Measurements from ENCODE around the gene RPL13A. TPM values are rescaled to one million over a fixed set of nuclear protein-coding genes. Genes with fewer than 3 reads are reported as not detected.
"Not testable (repeated sequence)": the region's sequence is repeated elsewhere in the genome, so short reads cannot be mapped to it uniquely, and the experiment has no call there.

The RPL13A gene
- 7,406 and 7,983 TPM in 2 replicates for total RNA-seq (2014; rRNA removed; shearing (Covaris generic))

DNA sequence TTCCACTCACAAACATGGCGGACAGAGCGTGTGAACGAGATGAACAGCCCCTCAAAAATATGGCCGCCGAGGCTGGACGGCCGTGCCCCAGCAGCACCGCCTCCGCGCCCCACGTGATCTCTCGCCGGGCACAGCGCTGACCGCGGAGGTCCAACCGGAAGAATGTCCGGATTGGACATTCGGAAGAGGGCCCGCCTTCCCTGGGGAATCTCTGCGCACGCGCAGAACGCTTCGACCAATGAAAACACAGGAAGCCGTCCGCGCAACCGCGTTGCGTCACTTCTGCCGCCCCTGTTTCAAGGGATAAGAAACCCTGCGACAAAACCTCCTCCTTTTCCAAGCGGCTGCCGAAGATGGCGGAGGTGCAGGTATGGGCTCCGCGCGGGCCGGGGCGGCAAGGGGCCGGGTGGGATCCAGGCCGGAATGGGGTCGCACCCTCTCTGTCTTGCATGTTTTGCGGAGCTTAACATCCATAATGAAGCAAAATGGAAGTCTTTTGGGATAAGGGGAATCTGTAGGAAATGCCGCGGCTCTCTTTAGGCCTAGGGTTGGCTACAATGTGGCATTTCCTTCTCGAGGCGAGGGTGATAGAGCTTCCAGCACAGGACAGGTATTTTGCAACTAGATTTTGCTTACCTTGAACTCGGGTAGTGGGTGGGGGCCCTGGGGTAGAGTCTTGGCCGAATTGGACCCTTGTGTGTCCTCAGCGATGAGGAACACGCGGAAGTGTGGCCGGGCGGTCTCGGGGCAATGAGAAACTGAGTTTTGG lies at the start of gene RPL13A:
TSS of gene RPL13A (plus strand) at position 332 of the 769 bp plus-strand sequence. CDS start at position 354, 22 bp downstream.
- peak; percentile 100 for DNase-seq (ENCODE audit: low spot score)

DNA sequence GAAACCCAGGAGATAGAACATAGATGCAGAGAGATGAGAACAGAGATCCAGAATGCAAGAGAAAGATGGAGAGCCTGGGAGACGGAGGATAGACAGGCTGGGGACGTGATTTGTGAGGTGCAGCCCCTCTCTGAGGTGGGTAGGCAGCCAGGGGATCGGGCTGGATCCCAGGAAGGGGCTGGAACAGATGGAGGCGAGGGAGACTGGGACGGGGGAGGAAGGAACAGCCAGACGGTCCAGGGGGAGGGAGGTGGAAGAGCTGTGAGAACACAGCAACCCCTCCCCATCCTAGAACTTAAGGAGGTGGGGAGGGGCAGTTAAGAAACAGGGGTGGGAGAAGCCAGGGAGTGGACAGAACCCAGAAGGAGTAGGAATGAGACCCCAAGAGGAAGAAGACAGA lies 49.1 kb upstream of the RPL13A start:
- DNase-seq (ENCODE audit: low spot score), result no peak

DNA sequence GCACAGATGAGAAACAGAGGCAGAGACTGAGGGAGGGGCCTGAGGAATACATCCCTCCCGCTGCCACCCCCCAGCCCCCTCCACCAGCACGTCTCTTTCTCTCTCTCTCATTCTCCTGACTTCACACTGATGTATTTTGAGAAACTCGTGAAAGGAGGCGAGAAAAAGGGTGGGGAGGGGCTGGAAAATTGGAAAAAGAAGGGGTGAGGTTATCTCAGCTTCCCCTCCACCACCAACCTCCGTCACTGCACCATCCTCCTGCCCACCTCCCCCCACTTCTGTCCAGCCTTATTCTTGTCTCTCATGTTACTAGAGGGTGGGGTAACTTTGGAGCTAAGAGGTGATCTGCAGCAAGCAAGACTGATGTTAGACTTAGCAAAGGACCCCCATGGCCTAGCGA lies 47.6 kb upstream of the RPL13A start:
- no peak for DNase-seq (ENCODE audit: low spot score)

DNA sequence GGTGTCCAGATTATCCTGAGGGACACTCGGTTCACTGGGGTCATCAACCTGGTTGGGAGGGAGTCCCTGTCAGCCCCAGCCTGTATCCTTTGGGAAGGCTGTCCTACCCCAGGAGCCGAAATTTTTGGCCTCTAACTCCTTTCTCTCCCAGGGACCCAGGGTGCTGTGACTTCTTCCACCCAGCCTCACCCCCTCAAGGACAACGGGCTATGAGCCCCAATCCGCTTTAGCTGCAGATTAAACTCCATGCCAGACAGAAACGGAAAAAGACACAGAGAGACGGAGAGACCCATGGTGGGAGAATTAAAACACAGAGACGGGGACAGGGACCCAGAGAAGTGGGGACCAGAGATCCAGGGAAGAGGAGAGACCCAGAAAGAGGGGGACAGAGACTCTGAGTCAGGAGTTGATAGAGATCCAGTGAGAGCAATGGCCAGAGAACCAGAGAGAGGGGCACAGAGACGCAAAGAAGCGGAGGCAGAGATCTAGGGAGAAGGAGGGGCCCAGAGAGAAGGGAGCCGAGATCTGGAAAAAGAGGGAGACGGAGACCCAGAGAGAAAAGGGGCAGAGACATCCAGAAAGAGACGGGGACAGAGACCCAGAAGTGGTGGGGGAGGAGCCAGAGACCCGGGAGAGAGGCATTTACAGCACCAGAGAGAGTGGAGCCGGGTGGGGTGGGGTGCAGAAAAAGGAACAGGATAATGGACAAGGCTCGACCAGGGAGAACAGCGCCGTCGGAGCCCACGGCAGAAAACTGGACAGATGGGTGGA lies 46.8 kb upstream of the RPL13A start:
- DNase-seq (ENCODE audit: low spot score), result no peak

DNA sequence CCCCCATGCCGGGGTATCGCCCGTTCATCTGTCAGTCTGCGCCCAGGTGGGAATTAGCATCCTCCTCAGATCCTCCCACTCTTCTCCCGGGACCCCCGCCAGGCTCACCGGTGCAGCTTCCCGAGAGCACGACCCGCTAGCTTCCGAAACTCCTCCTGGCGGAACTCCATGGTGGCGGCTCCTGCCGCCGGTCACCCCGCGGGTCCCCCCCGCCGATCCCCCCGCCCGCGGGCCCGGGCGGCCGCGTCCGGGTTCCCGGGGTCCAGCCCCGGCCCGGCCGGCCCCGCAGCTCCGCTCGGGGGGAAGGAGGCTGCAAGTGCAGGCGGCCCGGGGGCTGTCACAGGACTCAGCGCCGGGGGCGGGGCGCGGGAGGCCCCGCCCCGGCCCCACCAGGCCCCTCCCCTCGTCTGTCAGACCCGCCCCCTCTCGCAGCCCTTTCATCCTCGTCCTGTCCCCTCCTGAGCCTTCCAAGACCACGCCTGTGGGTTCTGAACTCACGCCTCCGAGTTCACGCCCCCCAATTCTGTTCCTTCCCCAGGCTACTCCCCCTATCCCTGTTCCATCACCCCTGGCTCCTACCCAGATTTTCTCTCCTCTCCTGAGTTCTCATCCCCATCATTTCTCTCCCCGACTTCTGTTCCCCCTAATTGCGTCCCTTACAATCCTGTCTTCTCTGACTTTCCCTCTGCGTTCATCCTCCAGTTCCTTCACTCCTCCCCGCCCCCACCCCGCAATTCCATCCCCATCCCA lies 46.0 kb upstream of the RPL13A start, which contains the start of gene SLC17A7:
TSS of gene SLC17A7 (minus strand) at position 318 of the 750 bp plus-strand sequence. CDS start at position 170, 148 bp downstream.
- peak; percentile 52 for DNase-seq (ENCODE audit: low spot score)

DNA sequence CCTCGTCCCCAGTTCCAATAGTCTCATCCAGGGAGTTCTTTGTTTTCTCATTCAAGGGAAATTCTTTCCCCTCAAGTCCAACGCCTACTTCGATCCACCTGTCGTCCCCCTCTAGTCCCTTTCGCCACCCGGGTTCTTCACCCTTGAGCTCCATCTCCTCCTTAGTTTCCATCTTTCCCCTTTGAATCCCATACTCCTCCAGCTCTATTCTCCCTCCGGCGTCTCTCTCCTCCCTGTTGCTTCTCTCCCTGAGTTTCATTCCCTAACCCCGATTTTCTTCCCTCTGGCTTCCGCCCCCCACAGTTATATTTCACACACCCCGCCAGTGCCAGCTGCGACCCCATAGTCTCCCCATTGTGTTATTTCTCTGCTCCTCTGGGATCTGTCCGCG lies 45.5 kb upstream of the RPL13A start:
- DNase-seq (ENCODE audit: low spot score), result no peak

DNA sequence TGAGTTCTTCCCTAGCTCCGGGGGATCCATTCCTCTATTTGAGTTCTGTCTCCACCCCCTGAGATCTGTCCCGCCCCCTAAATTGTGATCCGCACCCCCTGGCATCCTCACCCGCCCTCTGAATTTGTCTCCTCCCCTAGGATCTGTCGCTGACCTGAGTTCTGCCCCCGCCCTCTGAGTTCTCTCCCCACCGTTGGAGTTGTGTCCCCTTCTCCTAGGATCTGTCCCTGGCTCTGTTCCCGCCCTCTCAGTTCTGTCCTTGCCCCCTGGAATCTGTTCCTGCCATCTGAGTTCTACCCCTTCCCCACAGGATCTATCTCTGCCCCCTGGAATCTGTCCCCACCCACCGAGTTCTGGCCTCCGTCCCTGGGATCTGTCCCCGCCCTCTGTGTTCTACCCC lies 45.1 kb upstream of the RPL13A start:
- no peak for DNase-seq (ENCODE audit: low spot score)

DNA sequence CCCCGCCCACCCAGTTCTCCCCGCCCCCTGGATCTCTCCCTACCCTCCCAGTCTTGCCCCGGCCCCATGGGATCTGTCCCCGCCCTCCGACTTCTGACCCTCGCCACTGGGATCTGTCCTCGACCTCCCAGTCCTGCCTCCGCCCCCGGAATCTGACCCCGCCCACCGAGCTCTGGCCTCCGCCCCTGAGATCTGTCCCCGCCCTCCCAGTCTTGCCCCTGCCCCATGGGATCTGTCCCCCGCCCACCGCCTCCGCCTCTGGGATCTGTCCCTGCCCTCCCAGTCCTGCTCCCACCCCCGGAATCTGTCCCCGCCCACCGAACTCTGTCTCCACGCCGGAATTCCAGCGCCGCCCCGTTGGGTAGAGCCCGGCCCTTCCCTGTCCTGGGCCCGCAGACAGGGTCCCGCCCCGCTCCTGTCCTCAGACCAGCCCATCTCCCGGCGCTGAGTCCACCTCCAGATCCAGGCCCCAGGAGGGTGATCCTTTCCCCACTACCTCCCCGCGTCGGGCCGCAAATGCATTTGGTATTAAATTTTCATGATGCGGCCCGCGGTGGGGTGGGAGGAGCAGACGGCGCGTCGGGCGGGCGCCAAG lies 44.5 kb upstream of the RPL13A start:
- peak; percentile 99 for DNase-seq (ENCODE audit: low spot score)

DNA sequence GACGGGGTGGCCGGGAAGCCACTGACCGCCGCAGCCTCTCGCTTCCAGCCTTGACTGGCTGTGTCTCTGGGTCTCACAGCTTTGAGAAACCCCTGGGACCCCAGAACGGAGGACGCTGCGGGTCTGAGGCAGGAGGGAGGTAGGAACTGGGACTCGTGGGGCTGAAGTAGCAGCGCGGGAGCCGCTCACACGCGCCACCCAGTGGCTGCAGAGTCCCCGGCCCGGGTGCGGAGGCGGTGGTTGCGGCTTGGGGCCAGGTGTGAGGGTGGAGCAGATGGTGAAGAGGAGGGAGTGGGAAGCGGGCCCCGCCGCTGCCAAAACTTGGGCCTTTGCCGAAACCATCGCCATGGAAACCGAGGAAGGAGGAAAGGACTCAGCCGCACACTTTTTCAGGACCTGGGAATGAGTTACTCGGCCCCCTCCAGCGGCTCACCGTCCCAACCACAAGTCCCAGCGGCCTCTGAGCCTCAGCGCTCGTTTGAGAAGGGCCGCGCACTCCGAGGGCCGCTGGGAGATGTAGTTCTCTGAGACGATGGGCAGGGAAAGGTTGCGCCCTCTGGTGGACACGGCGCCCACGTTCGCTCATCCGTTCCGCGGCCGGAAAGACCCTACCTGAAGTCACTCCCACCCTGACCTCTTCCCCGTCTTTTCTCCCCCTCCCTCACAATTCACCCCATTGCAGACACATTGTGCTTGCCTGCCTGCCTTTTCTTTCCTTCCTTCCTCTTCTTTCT lies 43.9 kb upstream of the RPL13A start:
- DNase-seq (ENCODE audit: low spot score), result peak; percentile 99

DNA sequence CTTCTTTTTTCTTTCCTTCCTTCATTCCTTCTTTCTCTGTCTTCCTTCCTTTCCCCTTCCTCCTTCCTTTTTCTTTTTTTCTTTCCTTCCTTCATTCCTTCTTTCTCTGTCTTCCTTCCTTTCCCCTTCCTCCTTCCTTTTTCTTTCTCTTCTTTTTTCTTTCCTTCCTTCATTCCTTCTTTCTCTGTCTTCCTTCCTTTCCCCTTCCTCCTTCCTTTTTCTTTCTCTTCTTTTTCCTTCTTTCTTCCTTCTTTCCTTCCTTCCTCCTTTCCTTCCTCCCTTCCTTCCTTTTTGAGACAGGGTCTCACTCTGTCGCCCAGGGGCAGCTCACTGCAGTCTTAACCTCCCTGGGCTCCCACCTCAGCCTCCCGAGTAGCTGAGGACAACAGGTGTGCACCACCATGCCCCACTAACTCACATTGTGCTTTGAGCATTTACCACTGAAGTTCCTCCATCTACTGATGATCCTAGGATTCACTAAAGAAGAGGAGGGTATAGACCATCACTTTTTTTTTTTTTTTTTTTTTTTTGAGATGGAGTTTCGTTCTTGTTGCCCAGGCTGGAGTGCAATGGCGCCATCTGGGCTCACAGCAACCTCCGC lies 43.2 kb upstream of the RPL13A start:
- DNase-seq (ENCODE audit: low spot score), result not testable (repeated sequence)

DNA sequence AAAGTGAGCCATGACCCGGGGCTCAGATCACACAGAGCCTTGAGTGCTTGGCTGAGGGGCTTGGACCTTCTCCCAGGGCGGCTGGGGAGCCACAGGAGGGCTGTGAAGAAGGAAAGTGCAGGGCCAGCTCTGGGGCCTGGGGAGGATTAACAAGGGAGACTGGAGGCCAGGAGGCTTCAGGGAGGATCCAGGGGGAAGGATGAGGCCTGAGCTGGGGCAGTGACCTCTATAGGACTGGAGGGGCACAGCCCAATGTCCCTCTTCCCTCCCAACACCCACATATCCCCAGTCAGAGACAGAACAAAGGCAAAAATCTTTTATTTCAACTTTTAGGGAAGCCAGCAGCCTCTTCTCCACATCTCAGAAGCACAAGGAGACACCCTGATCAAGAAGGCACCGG lies 41.4 kb upstream of the RPL13A start:
- DNase-seq (ENCODE audit: low spot score), result no peak

DNA sequence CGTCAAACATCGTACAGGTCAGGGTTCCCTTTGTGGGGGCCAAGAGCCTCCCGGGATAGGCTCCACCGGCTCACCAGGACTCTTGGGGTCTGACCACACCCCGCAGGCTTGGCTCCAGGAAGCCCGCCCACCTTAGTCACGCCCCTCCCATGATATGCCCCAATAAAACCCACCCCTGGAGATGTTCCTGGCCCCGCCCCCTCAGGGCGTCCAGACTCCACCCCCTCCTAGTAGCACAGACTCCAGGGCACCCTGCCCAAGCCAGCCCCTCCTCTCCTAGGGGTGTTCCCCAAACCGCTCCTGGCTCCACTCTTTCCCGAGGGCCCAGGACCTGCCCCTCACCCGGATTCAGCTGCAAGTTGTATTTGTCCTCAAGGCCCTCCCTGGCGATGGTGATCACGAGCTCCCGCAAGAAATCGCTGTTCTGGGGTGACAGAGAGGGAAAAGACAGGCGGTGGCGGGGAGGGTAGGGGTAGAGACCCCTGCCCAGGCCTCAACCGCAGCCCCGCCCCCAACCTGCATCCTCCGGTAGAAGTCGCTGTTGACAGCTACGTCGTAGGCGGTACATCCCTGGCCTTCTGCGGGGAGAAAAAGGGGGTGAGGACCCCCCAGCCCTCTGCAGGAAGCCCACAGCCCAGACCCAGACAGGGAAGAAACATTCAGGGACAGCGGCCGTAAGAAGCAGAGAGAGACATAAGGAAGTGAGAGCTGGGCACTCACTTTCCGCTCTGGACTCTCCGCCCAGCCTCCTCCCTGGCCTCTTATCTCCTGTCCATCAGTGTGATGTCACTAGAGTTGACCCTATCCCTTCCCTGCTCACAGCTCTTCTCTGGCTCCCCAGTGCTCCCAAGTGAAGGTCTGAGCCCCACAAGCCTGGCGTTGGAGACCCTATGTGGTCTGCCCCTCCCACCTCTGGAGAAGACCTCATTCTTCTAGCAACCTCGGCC lies 39.6 kb upstream of the RPL13A start:
- DNase-seq (ENCODE audit: low spot score), result no peak

DNA sequence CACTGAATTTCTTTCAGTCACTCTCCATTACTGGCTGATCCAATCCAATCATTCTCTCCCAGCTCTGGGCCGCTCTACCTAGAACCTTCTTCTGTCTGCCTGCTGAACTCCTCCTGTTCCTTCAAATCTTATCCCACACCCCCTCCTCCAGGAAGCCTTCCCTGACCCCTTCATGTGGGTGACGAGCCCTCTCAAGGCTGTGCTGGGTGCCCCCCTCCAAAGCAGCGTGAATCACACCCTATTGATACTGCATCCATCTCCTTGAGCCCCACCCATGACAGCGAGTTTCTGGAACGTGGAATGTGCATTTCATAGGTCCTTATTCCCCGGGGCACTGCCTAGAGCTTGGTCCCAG lies 39.0 kb upstream of the RPL13A start:
- no peak for DNase-seq (ENCODE audit: low spot score)

DNA sequence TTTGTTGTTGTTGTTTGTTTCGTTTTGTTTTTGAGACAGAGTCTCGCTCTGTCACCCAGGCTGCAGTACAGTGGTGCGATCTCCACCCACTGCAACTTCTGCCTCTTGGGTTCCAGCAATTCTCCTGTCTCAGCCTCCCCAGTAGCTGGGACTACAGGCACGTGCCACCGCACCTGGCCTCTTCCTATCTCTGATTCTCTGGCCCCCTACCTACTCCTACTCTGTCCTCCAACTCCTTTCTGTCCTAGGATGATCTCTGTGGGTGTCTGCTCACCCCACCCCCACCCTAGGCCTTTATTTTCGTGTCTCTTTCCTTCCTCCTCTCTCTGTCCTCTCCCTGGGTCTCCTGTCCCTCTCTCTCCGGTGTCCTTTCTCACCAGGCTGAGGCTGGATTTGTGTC lies 37.0 kb upstream of the RPL13A start:
- DNase-seq (ENCODE audit: low spot score), result no peak

DNA sequence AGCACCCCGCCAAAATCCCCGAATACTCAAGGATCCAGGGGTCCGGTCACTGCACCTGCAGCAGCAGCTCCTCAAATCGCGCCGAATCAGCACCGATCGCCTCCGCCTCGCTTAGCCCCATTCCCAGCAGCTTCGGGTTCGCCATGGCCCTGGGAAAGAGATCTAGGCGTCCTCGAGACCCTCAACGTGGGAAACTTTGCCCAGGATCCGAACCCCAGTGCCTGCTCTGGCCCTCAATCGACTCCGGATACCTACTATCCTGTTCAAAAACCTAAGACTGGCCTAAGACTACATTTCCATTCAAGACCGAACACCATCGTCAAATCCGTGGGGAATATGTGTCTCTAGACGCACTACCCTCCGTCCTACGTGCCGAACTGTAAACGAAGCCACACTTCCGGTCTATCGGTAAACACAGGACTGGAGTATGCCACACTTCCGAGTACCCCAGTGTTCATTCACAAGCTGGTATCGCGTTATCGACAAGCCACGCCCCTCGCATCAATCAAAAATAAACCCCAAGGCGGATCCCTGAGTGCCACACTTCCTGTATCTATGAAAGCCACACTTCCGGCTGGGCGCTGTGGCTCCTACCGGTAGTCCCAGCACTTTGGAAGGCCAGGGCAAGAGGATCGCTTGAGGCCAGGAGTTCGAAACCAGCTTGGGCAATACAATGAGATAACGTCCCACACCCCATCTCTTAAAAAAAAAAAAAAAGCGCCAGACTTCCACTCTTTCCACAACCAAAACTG lies 35.8 kb upstream of the RPL13A start, which contains the start of gene PIH1D1:
TSS of gene PIH1D1 (minus strand) at position 385 of the 752 bp plus-strand sequence. CDS start at position 145, 240 bp downstream.
- DNase-seq (ENCODE audit: low spot score), result peak; percentile 100

DNA sequence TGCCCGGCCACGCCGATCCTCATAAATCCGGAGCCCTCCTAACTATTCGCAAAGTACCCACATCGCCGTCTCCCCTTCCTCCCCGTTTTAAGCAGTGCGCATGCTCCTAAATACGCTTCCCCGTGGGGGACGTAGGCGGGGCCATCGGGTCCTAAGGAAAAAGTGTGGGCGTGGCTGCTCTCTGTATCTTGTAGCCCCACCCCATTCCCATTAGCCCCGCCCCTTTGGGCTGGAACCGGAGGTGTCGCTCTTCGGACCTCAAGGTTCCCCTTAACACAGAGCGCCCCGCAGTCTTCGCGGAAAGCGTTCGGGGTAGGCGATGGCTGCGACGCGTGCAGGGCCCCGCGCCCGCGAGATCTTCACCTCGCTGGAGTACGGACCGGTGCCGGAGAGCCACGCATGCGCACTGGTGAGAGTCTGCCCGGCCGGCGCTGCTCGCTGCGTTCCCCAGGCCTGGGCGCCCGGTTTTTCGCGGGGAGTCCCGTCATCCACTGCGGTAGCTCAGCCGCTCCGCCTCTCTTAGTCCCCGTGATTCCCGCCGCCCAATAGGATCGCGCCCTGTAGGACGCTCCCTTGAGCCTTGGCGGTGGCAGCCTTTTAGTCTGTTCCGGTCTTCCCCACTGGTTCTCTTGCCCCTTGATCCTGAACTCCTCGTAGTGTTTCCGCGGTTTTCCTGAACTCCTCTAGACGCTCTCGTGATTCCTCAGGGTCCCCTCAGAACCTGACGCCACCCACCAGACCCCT lies 34.2 kb upstream of the RPL13A start, which contains the start of gene ALDH16A1:
TSS of gene ALDH16A1 (plus strand) at position 213 of the 744 bp plus-strand sequence. CDS start at position 320, 107 bp downstream.
- DNase-seq (ENCODE audit: low spot score), result peak; percentile 100

DNA sequence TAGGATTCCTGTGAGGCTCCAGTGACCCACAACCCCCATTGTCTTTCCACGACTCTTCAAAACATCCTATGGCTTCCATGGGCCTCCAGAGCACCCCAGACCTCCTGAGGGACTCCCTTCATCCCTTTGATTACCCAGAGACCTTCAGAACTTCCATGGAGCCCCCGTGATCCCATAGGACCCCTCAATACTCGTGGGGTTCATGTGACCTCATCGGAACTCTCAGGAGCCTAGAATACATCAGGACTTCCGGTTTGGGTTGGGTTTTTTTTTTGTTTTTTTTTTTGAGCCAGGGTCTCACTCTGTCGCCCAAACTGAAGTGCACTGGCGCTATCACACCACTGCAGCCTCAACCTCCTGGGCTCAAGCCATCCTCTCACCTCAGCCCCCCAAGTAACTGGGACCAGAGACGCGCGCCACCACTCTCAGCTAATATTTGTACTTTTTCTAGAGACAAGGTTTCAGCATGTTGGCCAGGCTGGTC lies 33.6 kb upstream of the RPL13A start:
- no peak for DNase-seq (ENCODE audit: low spot score)

Data from HT-29 (cell line).